GM12875 (cell line): ENCODE data around the gene FAM13A.

Experiments used
- H3K4me3 ChIP-seq: one replicate; pipeline ENCODE4 v1.5.1; 2011; ENCODE audit warnings: low read depth, low read length, control low read depth
- TF ChIP-seq, protein P1 (sequence below): IDR thresholded peaks from 2 replicates; pipeline ENCODE4 v1.5.1; 2011; ENCODE audit warnings: low read depth, mild to moderate bottlenecking, control low read depth, inconsistent platforms, low read length, moderate library complexity, borderline replicate concordance; ENCODE audit not compliant: insufficient read depth

FAM13A gene

DNA sequence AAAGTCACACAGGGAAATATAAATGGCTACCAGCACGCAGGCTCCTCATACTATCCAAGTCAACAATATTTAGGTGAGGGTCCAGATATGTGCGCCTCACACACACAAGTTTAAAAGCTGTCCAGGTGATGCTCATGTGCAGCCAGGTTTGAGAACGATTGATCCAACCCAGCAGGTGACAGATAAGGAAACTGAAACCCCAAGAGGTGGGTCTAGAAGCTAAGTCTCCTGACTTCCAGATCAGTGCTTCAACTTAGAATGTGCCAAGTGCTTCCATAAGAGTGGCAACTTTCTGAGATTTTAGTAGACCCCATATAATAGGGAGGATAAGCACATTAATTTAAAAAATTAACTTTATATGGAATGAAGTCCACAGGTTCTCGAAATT lies 304.9 kb downstream of the FAM13A start:
- H3K4me3 ChIP-seq, result no peak overlapping the region
- TF ChIP-seq, protein P1, sequence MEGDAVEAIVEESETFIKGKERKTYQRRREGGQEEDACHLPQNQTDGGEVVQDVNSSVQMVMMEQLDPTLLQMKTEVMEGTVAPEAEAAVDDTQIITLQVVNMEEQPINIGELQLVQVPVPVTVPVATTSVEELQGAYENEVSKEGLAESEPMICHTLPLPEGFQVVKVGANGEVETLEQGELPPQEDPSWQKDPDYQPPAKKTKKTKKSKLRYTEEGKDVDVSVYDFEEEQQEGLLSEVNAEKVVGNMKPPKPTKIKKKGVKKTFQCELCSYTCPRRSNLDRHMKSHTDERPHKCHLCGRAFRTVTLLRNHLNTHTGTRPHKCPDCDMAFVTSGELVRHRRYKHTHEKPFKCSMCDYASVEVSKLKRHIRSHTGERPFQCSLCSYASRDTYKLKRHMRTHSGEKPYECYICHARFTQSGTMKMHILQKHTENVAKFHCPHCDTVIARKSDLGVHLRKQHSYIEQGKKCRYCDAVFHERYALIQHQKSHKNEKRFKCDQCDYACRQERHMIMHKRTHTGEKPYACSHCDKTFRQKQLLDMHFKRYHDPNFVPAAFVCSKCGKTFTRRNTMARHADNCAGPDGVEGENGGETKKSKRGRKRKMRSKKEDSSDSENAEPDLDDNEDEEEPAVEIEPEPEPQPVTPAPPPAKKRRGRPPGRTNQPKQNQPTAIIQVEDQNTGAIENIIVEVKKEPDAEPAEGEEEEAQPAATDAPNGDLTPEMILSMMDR, result no peak

DNA sequence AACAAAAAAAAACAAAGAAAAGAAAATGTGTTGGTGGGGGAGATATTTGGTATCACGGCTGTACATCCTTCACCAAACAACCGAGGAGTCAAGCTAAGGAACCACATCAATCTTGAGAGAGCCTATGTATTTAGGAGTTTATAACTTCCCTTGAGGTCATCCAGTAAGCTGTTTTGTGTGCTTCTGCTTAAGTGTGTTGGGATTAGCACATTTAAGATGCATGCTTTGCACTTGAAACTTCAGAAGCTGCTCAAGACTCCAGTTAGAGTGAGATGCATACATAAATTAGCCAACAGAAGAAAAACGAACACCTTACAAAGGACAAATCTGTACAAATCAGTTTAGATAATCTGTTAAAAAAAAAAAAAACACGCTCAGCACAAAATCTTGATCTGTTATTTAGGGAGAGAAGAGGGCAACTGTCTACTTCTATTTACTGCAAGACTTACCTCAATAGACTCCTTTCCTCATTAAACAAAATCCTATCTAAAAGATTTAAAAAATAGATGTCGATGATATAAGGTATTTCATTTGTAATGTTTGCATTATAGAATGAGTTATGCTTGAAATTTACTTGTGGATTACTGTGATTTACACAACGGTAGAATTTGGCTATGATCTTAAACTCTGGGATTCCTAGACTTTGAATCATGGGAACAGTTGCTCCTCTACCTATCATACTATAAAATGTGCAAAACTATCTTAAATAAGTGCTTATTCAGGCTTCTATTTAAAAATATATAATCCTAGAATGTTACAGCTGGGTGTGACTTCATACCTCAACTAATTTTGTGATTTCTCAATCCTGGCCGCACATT lies 305.5 kb downstream of the FAM13A start:
- no peak overlapping the region for H3K4me3 ChIP-seq
- TF ChIP-seq, protein P1, result no peak

GRCh38 chr4:88750369-88750768 lies 306.6 kb downstream of the FAM13A start:
- H3K4me3 ChIP-seq, result no peak overlapping the region
- TF ChIP-seq, protein P1, result no peak

GRCh38 chr4:88747351-88747750 lies 309.6 kb downstream of the FAM13A start:
- TF ChIP-seq, protein P1, result no peak
- no peak overlapping the region for H3K4me3 ChIP-seq

DNA sequence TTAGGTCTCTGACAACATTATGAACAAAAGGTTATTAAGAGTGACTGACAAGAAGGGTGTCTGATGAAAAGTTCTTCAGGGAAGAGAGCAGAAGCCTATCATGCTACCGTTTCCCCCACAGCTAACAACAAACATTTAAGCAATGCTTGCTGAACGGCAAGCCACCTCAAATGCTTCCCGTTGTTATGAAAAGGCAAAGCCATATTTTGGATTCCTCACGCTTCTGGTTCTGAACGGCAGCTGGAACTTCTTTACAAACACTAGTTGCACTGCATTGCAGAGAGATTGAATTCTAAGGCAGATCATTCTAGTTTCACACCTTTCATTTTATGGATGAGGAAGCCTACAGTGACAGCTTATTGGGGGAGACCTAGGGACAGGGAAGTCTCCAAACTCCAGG lies 310.8 kb downstream of the FAM13A start:
- TF ChIP-seq, protein P1, result no peak

GRCh38 chr4:88745581-88746163 lies 311.3 kb downstream of the FAM13A start:
- TF ChIP-seq, protein P1, result no peak
- no peak overlapping the region for H3K4me3 ChIP-seq

More for the DNA sequence above, 310.8 kb downstream of the FAM13A start:
- no peak overlapping the region for H3K4me3 ChIP-seq

- TF ChIP-seq, protein P1, result no peak
- no peak overlapping the region for H3K4me3 ChIP-seq
Observed at GRCh38 chr4:88745175-88745574, 311.8 kb downstream of the FAM13A start.
